Osteocyte (in vitro differentiated cells): Measurements from ENCODE around the gene TMEM63C. TPM values are rescaled to one million over a fixed set of nuclear protein-coding genes. Genes with fewer than 3 reads are reported as not detected.
"Not testable (repeated sequence)": the region's sequence is repeated elsewhere in the genome, so short reads cannot be mapped to it uniquely, and the experiment has no call there.

ENCODE experiments used
- DNase-seq: peaks from one replicate; pipeline ENCODE4 v3.0.0; 2021; ENCODE audit warnings: mixed read lengths; ENCODE audit not compliant: unreplicated experiment; ENCODE audit errors: extremely low spot score
- H3K27ac Mint-ChIP-seq: one replicate; pipeline ENCODE4 v1.8.0; 2021; ENCODE audit warnings: mild to moderate bottlenecking, mixed read lengths; ENCODE audit not compliant: unreplicated experiment
- H3K27me3 Mint-ChIP-seq: one replicate; pipeline ENCODE4 v1.8.0; 2021; ENCODE audit warnings: mixed read lengths; ENCODE audit not compliant: unreplicated experiment
- H3K36me3 Mint-ChIP-seq: one replicate; pipeline ENCODE4 v1.8.0; 2021; ENCODE audit warnings: mixed read lengths; ENCODE audit not compliant: unreplicated experiment
- H3K4me1 Mint-ChIP-seq: one replicate; pipeline ENCODE4 v1.8.0; 2021; ENCODE audit warnings: mixed read lengths; ENCODE audit not compliant: unreplicated experiment
- H3K4me3 Mint-ChIP-seq: one replicate; pipeline ENCODE4 v1.8.0; 2021; ENCODE audit warnings: mild to moderate bottlenecking, moderate library complexity, mixed read lengths; ENCODE audit not compliant: unreplicated experiment
- H3K9me3 Mint-ChIP-seq: one replicate; pipeline ENCODE4 v1.8.0; 2021; ENCODE audit warnings: mixed read lengths; ENCODE audit not compliant: unreplicated experiment
- CTCF ChIP-seq: fragments of 200-600 bp; sonication (generic); IDR thresholded peaks from 2 replicates; pipeline ENCODE4 v1.5.0; 2021; ENCODE audit warnings: antibody characterized with exemption, mild to moderate bottlenecking, moderate library complexity
- total RNA-seq: library from RNA; stranded (reverse); gene quantifications from 2 replicates; pipeline ENCODE4 v1.2.1, GENCODE V29; 2021

The TMEM63C gene
- total RNA-seq, 1 donor from 2014 or later = 0.11 TPM

DNA sequence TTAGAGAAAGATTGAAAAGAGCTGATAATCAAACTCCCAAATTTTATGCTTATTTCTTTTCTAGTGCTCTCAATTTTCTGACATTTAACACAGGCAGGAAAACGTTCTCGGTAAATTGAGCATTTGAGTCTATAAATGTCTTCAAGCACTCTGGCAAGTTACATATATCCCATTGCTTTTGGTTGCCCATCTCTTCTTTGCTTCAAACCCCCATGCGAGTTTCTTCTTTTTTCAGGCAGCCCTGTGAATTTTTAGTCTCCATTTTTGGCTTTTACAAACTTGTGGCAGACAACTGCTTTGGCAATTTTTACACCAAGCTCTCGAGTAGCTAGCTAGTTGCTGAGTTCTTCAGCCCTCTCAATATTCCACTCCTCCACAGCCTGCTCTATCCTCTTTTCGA, 8.7 kb upstream of the TMEM63C start:
- Mint-ChIP-seq H3K4me1 (no peaks in the 10 kb centered on the region), H3K4me3 (no peak overlapping the region), H3K27me3 (peaks cover 21% of the 10 kb centered on the region), H3K36me3 (no peaks in the 10 kb centered on the region), H3K27ac (no peak overlapping the region), H3K9me3 (peaks cover 13% of the 10 kb centered on the region)
- TF ChIP-seq CTCF = no peak
- no peak for DNase-seq

DNA sequence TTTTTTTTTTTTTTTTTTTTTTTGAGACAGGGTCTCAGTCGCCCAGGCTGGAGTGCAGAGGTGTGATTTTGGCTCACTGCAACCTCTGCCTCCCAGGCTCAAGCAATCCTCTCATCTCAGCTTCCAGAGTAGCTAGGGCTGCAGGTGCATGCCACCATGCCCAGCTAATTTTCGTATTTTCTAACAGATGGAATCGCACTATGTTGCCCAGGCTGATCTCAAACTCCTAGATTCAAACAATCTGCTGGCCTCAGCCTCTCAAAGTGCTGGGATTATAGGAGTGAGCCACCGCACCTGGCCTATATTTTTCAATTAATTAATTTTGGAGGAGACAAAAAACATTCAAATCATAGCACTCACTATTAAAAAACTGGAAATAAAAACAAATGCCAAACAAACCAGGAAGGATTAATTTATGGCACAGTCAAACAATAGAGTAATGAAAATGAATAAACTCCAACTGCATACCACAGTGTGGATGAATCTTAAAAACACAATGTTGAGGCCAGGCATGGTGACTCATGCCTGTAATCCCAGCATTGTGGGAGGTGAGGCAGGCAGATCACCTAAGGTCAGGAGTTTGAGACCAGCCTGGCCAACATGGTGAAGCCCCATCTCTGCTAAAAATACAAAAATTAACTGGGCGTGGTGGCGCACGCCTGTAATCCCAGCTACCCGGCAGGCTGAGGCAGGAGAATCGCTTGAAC, 7.5 kb upstream of the TMEM63C start:
- peaks cover 21% of the 10 kb centered on the region for H3K27me3 Mint-ChIP-seq

DNA sequence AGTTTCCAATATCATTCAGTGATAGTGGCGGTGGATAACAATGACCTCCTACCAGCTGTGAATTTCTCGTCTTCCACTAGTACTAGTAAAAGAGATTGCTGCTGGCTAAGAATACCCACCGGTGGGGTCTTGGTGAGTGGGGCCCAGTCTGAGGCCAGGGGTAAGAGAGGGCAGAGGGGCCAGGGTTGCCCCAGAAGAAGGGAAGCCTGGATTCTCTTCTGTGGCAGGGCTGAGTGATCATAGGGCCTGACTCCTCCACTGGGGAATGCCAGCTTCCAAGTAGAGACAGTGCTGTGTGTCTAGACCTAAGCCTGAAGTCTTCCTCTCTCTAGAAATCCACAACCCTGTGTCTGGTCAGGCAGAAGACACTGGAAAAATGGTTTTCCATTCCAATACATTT, 5.8 kb upstream of the TMEM63C start:
- Mint-ChIP-seq H3K4me3 (no peak overlapping the region), H3K36me3 (no peaks in the 10 kb centered on the region), H3K9me3 (no peaks in the 10 kb centered on the region), H3K4me1 (no peaks in the 10 kb centered on the region), H3K27ac (no peak overlapping the region), H3K27me3 (peaks cover 31% of the 10 kb centered on the region)
- no peak for TF ChIP-seq CTCF
- DNase-seq = peak; percentile 64

More for the DNA sequence above, 7.5 kb upstream of the TMEM63C start:
- peaks cover 10% of the 10 kb centered on the region for H3K9me3 Mint-ChIP-seq
- H3K27ac Mint-ChIP-seq, H3K36me3 Mint-ChIP-seq, H3K4me1 Mint-ChIP-seq, H3K4me3 Mint-ChIP-seq, DNase-seq: not testable (repeated sequence)

DNA sequence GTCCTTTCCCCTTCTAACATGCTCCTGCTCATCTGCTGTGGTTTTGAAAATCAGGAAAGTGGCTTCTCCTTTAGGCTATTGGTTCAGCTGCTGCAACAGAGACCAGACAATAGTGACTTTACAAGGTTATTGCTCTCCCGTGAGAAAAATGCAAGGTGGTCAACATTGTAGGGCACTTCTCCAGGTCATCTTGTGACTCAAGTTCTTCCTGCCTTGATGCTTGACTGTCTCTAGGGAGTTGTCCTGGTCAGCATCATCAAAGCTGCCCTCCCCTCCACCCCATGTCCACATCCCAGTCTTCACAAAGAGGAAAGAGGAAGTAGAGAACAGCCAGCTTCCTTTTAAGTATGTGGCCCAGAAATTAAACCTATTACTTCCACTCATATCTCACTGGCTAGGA, 3.9 kb upstream of the TMEM63C start:
- Mint-ChIP-seq H3K27me3 (peaks cover 33% of the 10 kb centered on the region), H3K36me3 (no peaks in the 10 kb centered on the region), H3K9me3 (no peaks in the 10 kb centered on the region), H3K4me3 (no peak overlapping the region), H3K27ac (no peak overlapping the region), H3K4me1 (peaks cover 5% of the 10 kb centered on the region)
- no peak for DNase-seq
- TF ChIP-seq CTCF = no peak

DNA sequence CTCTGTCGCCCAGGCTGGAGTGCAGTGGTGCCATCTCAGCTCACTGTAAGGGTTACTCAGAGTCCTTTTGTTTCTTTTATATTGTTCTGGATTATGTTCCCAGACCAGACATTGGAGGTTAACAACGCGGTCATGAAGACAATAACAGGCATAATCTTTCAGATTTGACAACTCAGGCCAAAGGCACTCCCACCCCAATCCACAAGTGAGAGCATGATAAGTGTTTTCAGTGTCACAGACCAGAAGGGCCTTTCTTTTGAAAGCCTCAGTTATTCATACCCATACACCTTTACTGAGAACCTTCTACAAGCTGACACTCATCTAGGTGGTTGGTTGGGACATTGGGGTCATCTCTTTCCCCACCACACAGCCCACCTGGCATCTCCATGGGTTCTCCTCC, 2.9 kb upstream of the TMEM63C start:
- H3K4me3 Mint-ChIP-seq = no peak overlapping the region
- no peaks in the 10 kb centered on the region for H3K36me3 Mint-ChIP-seq
- no peaks in the 10 kb centered on the region for H3K9me3 Mint-ChIP-seq
- H3K27ac Mint-ChIP-seq = no peak overlapping the region
- no peak for DNase-seq
- no peak for TF ChIP-seq CTCF
- peaks cover 25% of the 10 kb centered on the region for H3K27me3 Mint-ChIP-seq
- peaks cover 5% of the 10 kb centered on the region for H3K4me1 Mint-ChIP-seq
